Fibroblast of lung (primary cell): Measurements from ENCODE around the gene HERPUD1. TPM values are rescaled to one million over a fixed set of nuclear protein-coding genes. Genes with fewer than 3 reads are reported as not detected.

Experiments used
- DNase-seq, 2 donors: peaks; one replicate each; pipeline versions ENCODE4 v3.0.0 to v3.0.0-alpha.2; 2010; ENCODE audit warnings: low read depth in 2 of 2
- H2AFZ ChIP-seq: 2 replicates; pipeline ENCODE4 v1.5.1; 2012; ENCODE audit warnings: low read length, control low read depth, inconsistent platforms
- H3K27ac ChIP-seq: 2 replicates; pipeline ENCODE4 v1.5.1; 2011; ENCODE audit warnings: low read length, control low read depth; ENCODE audit not compliant: insufficient read depth
- H3K27me3 ChIP-seq: 2 replicates; pipeline ENCODE4 v1.5.1; 2011; ENCODE audit warnings: mild to moderate bottlenecking, low read length; ENCODE audit not compliant: control insufficient read depth, insufficient read depth
- H3K36me3 ChIP-seq: 2 replicates; pipeline ENCODE4 v1.5.1; 2011; ENCODE audit warnings: low read length; ENCODE audit not compliant: control insufficient read depth, insufficient read depth
- H3K4me1 ChIP-seq: 2 replicates; pipeline ENCODE4 v1.5.1; 2011; ENCODE audit warnings: low read length; ENCODE audit not compliant: control insufficient read depth, insufficient read depth; ENCODE audit errors: extremely low read depth
- H3K4me2 ChIP-seq: 2 replicates; pipeline ENCODE4 v1.5.1; 2011; ENCODE audit warnings: low read length, control low read depth; ENCODE audit not compliant: insufficient read depth; ENCODE audit errors: extremely low read depth
- H3K4me3 ChIP-seq, 4 experiments: fragments of 200-600 bp in 1 of 4; sonication (generic) in 1 of 4; replicated peaks in 1 of 4; 2 replicates each; pipeline ENCODE4 v1.5.1; 2011 to 2016; ENCODE audit warnings: low read length in 4 of 4, low read depth in 3 of 4, mild to moderate bottlenecking in 3 of 4, control low read depth in 2 of 4, inconsistent platforms in 1 of 4, mixed read lengths in 1 of 4; ENCODE audit not compliant: insufficient read depth in 1 of 4; ENCODE audit errors: control extremely low read depth in 1 of 4
- H3K79me2 ChIP-seq: 2 replicates; pipeline ENCODE4 v1.5.1; 2012; ENCODE audit warnings: mild to moderate bottlenecking, low read length, inconsistent platforms; ENCODE audit not compliant: control insufficient read depth, insufficient read depth
- H3K9ac ChIP-seq: 2 replicates; pipeline ENCODE4 v1.5.1; 2011; ENCODE audit warnings: mild to moderate bottlenecking, low read length, control low read depth; ENCODE audit not compliant: insufficient read depth
- H3K9me3 ChIP-seq: 2 replicates; pipeline ENCODE4 v1.5.1; 2012; ENCODE audit warnings: low read depth, low read length; ENCODE audit not compliant: control insufficient read depth, insufficient read depth
- H4K20me1 ChIP-seq: 2 replicates; pipeline ENCODE4 v1.5.1; 2011; ENCODE audit warnings: low read length; ENCODE audit not compliant: control insufficient read depth, insufficient read depth; ENCODE audit errors: extremely low read depth
- CTCF ChIP-seq, 2 donors: IDR thresholded peaks in 1 of 2; conservative IDR thresholded peaks in 1 of 2; 1 replicate in 1 of 2; 2 replicates in 1 of 2; pipeline ENCODE4 v1.5.1; 2011 to 2012; ENCODE audit warnings: low read length in 2 of 2, control low read depth in 1 of 2, inconsistent platforms in 1 of 2, low read depth in 1 of 2, mild to moderate bottlenecking in 1 of 2
- EZH2 ChIP-seq: IDR thresholded peaks from 2 replicates; pipeline ENCODE4 v1.5.1; 2012; ENCODE audit warnings: low read length, control low read depth, mild to moderate bottlenecking; ENCODE audit errors: missing control alignments
- polyA plus RNA-seq, 2 donors: library from polyadenylated mRNA; depleted of rRNA in 1 of 2; stranded (reverse) in 1 of 2; unstranded in 1 of 2; fragments of >200 nt; gene quantifications; 2 replicates each; pipeline ENCODE4 v1.2.1, GENCODE V29; 2011 to 2012; ENCODE audit warnings: missing spikeins in 1 of 2
- total RNA-seq: library from RNA; depleted of rRNA; stranded (reverse); fragments of >200 nt; gene quantifications from 2 replicates; pipeline ENCODE4 v1.2.1, GENCODE V29; 2014

The HERPUD1 gene
- total and polyA plus RNA-seq, 2 donors (not counting 1 experiment from before 2014, with no cell fraction given): 117 to 199 TPM

- Histone ChIP-seq H3K4me1 (peaks cover 2% of the 10 kb centered on the region), H3K9ac (no peak overlapping the region), H3K36me3 (no peaks in the 10 kb centered on the region), H3K27ac (no peak overlapping the region), H3K4me2 (no peak overlapping the region), H3K27me3 (no peaks in the 10 kb centered on the region), H4K20me1 (no peaks in the 10 kb centered on the region), H3K4me3 (no peak overlapping the region), H3K9me3 (no peaks in the 10 kb centered on the region), H2AFZ (no peak overlapping the region), H3K79me2 (no peaks in the 10 kb centered on the region)
- DNase-seq: no peak
- no peak for TF ChIP-seq EZH2
These were observed 39.2 kb downstream of the HERPUD1 start for GRCh38 chr16:56970934-56971767.

- Histone ChIP-seq H3K79me2 (no peaks in the 10 kb centered on the region), H3K9ac (no peak overlapping the region), H4K20me1 (no peaks in the 10 kb centered on the region), H3K4me1 (no peaks in the 10 kb centered on the region), H3K36me3 (no peaks in the 10 kb centered on the region), H3K27ac (no peak overlapping the region), H2AFZ (no peak overlapping the region), H3K27me3 (no peaks in the 10 kb centered on the region), H3K9me3 (no peaks in the 10 kb centered on the region), H3K4me3 (no peak overlapping the region), H3K4me2 (no peak overlapping the region)
- DNase-seq: no peak
- TF ChIP-seq CTCF (conservative IDR thresholded peaks at IDR 0.05 in 1 of 2, IDR thresholded peaks at IDR 0.05 in 1 of 2; ENCODE audit: low read depth in 1 of 2, low read length in 2 of 2) (no peak), EZH2 (no peak)
These were observed 39.8 kb downstream of the HERPUD1 start for GRCh38 chr16:56971768-56972043.

- DNase-seq: no peak
- H3K27ac ChIP-seq: no peak overlapping the region
These were observed 40.7 kb downstream of the HERPUD1 start for GRCh38 chr16:56972403-56973293.

More at GRCh38 chr16:56972403-56973293, 40.7 kb downstream of the HERPUD1 start:
- TF ChIP-seq CTCF (conservative IDR thresholded peaks at IDR 0.05 in 1 of 2, IDR thresholded peaks at IDR 0.05 in 1 of 2; ENCODE audit: low read depth in 1 of 2, low read length in 2 of 2) (no peak), EZH2 (no peak)
- H3K9ac ChIP-seq: no peak overlapping the region
- no peaks in the 10 kb centered on the region for H3K36me3 ChIP-seq
- H3K4me3 ChIP-seq: no peak overlapping the region
- no peak overlapping the region for H3K4me2 ChIP-seq
- no peak overlapping the region for H2AFZ ChIP-seq
- no peaks in the 10 kb centered on the region for H3K9me3 ChIP-seq
- H3K4me1 ChIP-seq: no peaks in the 10 kb centered on the region
- H3K79me2 ChIP-seq: no peaks in the 10 kb centered on the region
- no peaks in the 10 kb centered on the region for H3K27me3 ChIP-seq
- H4K20me1 ChIP-seq: no peaks in the 10 kb centered on the region
